Fibroblast of gingiva (primary cell): ENCODE measurements around the gene HSPBP1.
A peak's percentile ranks its signal among the peaks of the same experiment; 100 is the strongest.

Experiments used
- DNase-seq: peaks from one replicate; pipeline ENCODE4 v3.0.0-alpha.2; 2011; ENCODE audit warnings: low read depth

The HSPBP1 gene

GRCh38 chr19:55275851-55276719, 3.8 kb downstream of the HSPBP1 start:
- no peak for DNase-seq

GRCh38 chr19:55273978-55274707, 5.8 kb downstream of the HSPBP1 start:
- no peak for DNase-seq

- DNase-seq: no peak
These were observed 7.8 kb downstream of the HSPBP1 start for GRCh38 chr19:55272142-55272541.

DNA sequence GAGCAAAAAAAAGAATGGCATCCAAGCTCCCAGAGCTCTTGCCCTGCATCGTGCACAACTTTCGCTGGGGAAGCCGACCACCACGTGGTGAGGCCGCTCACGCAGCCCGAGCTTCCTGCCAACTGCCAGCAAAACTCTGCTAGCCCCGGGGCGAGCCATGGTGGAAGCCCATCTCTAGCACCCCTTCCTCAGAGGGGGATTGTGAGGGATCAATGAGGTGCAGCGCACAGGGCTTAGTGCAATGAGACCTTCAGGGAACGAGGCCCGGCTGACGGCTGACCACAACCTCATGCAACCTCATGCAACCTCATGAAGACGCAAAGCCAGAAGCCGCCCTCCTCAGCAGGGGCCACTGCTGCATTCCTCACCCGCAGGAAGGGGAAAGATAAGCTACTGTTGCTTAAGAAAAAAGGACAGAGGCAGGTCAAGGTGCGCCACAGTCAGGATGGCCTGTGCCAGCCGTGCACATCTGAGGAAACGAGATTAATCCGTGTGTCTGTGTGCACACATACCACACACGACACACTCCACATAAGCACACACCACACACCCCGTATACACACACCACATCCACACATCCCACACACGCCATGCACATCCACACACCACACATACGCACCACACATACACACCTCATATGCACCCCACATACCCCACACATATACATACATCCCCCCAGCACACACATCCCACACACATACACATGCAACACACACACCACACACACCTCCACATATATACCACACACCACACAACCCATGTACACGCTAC, 9.6 kb downstream of the HSPBP1 start:
- no peak for DNase-seq

- DNase-seq: no peak
These were observed 10.6 kb downstream of the HSPBP1 start for GRCh38 chr19:55269299-55269698.

- no peak for DNase-seq
These were observed 13.1 kb downstream of the HSPBP1 start for GRCh38 chr19:55266840-55267239.

DNA sequence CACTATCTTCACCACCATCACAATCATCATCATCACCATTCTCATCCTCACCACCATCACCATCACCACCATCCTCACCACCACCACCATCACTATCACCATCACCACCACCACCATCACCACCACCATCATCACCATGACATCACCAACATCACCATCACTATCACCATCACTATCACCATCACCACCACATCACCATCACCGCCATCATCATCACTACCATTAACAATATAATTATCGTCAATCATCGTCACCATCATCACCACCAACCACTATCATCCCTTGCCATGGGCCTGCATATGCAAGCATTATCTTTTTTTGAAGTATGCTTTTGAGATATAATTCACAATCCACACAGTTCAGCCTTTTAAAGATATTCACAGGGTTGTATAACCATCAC, 13.5 kb downstream of the HSPBP1 start:
- no peak for DNase-seq

DNA sequence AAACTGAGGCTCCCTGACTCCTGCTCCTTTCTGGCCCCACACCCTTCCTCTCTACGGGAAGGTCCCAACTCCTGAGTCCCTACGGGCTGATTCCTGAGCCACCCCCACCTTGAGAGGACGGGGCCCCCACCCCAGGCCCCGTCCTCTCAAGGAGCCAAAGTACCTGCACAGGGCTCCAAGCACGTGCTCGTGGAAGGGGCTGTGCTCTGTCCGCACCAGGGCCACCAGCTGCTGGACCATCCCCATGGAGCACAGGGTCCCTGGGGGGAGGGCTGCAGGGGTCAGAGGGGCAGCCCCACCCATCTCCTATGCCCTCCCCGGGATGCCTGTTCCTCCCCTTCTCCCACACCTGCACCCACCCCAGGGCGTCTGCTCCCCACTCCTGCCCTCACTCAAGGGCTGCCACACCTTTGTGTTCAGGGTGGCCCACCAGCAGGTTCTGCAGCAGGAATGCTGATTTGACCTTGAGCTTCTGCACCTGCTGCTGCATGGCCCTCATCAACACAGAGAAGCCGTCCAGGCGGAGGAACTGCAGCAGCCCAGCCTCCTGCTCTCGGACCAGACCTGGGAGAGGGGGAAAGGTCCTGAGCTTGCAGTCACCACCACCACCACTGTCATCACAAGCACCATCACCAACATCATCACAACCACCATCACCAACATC, 14.1 kb downstream of the HSPBP1 start:
- no peak for DNase-seq

- no peak for DNase-seq
These were observed 14.7 kb downstream of the HSPBP1 start for GRCh38 chr19:55265173-55265572.

DNA sequence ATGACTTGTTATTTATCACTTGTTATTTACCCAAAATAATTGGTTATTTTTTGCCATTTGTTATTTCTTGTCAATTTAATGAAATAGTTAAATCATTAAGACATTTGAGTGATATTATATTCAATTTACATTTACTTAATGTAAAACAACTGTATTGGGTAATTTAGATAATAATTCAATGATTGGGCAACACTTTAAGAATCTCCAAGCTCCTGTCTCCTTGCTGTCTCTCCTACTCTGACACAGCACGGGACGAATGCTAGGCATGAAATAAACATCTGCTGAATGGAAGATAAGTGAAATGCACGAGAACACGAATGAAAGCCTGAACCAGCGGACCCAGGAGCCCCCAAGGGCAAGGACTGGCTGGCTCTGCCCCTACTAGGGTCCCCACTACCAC, 15.4 kb downstream of the HSPBP1 start:
- no peak for DNase-seq

- DNase-seq: no peak
These were observed 17.6 kb downstream of the HSPBP1 start for GRCh38 chr19:55262359-55262758.

DNA sequence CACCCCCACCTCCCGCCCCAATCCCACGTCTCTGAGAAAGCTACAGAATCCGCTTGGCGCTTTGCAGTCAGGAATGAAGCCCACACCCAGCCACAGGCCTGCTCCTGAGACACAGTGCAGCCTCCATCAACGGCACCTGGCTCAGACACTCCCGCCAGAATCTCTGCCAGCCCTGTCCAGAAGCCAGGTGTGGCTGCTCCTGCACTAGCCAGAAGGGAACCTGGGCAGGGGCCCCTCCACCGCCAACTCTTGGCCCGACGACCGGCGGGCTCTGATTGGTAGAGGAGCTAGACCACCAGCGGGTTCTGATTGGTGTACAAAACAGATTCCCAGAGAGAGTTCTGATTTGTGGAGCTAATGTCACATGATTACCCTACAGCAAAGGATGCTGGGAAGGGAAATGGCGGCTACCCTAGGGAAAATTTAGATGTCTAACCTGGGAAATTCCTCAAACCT, 18.2 kb downstream of the HSPBP1 start:
- no peak for DNase-seq

GRCh38 chr19:55259540-55260210, 20.2 kb downstream of the HSPBP1 start:
- no peak for DNase-seq

- peak; percentile 100 for DNase-seq
These were observed 20.9 kb downstream of the HSPBP1 start, which contains the start of gene PPP6R1 for GRCh38 chr19:55258828-55259539. TSS of gene PPP6R1 (minus strand) at chr19:55259017. CDS start at chr19:55247103, 11,914 bp downstream.

- no peak for DNase-seq
These were observed 21.5 kb downstream of the HSPBP1 start for GRCh38 chr19:55258476-55258827.

GRCh38 chr19:55257461-55258420, 22.2 kb downstream of the HSPBP1 start:
- DNase-seq: no peak

- no peak for DNase-seq
These were observed 23.1 kb downstream of the HSPBP1 start for GRCh38 chr19:55256562-55257460.
